Spinal cord (tissue), 10 donors: ENCODE data around the gene ISCU. TPM values are rescaled to one million over a fixed set of nuclear protein-coding genes. Genes with fewer than 3 reads are reported as not detected.

Experiments used
- DNase-seq, 6 donors: peaks; one replicate each; pipeline versions ENCODE4 v3.0.0 to v3.0.0-alpha.2; 2013 to 2015; ENCODE audit warnings: low spot score in 6 of 6, low read depth in 4 of 6
- H3K27ac ChIP-seq: one replicate; pipeline ENCODE4 v1.5.1; 2013; ENCODE audit warnings: low read depth, low read length, control low read depth
- H3K27me3 ChIP-seq: one replicate; pipeline ENCODE4 v1.6.1; 2013; ENCODE audit warnings: low read length; ENCODE audit not compliant: control insufficient read depth, insufficient read depth
- H3K36me3 ChIP-seq: one replicate; pipeline ENCODE4 v1.6.1; 2013; ENCODE audit warnings: low read length; ENCODE audit not compliant: control insufficient read depth, insufficient read depth
- H3K4me1 ChIP-seq: one replicate; pipeline ENCODE4 v1.6.1; 2013; ENCODE audit warnings: low read length; ENCODE audit not compliant: control insufficient read depth, insufficient read depth
- H3K4me3 ChIP-seq: one replicate; pipeline ENCODE4 v1.5.1; 2013; ENCODE audit warnings: low read depth, low read length, control low read depth
- H3K9me3 ChIP-seq: one replicate; pipeline ENCODE4 v1.6.1; 2013; ENCODE audit warnings: low read length; ENCODE audit not compliant: control insufficient read depth, insufficient read depth
- WGBS: methylation state at CpG from one replicate; pipeline ENCODE4 v1.1.5; 2013; ENCODE audit warnings: missing lambda C conversion rate; ENCODE audit not compliant: insufficient coverage; 5-methylcytosine and 5-hydroxymethylcytosine counted together
- polyA plus RNA-seq, 2 donors: library from polyadenylated mRNA; unstranded; fragments of 120-200 nt; gene quantifications; one replicate each; pipeline ENCODE4 v1.2.1, GENCODE V29; 2013; ENCODE audit not compliant: insufficient read length in 2 of 2
- total RNA-seq, 2 donors: library from RNA; depleted of rRNA in 1 of 2; stranded (reverse); fragments of 120-200 nt in 1 of 2; fragments of >200 nt in 1 of 2; gene quantifications; one replicate each; pipeline versions ENCODE4 v1.2.3 to v1.2.4, GENCODE V29; 2013 to 2014
- donor health status: healthy.

ISCU gene
- total and polyA plus RNA-seq, 4 donors = 90.9 to 112 (median 108) TPM

DNA sequence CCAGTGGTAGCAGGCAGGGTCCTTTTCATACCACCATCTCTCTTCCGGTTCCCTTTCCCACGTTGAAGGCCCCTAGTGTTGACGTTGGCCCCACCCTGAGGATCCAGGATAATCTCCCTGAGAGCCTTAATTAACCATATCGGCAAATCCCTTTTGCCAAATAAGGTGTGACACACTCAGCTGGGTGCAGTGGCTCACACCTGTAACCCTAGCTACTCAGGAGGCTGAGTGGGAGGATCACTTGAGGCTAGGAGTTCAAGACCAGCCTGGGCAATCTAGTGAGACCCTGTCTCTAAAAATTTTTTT, 38.3 kb downstream of the ISCU start:
- no peaks in the 10 kb centered on the region for H3K27me3 ChIP-seq
- no peak overlapping the region for H3K4me3 ChIP-seq
- peaks cover 5% of the 10 kb centered on the region for H3K4me1 ChIP-seq
- H3K27ac ChIP-seq = no peak overlapping the region
- H3K9me3 ChIP-seq = no peaks in the 10 kb centered on the region
- 50% methylated on average over 3 of the region's 4 CpGs for WGBS
- DNase-seq = no peak
- H3K36me3 ChIP-seq = no peaks in the 10 kb centered on the region

DNA sequence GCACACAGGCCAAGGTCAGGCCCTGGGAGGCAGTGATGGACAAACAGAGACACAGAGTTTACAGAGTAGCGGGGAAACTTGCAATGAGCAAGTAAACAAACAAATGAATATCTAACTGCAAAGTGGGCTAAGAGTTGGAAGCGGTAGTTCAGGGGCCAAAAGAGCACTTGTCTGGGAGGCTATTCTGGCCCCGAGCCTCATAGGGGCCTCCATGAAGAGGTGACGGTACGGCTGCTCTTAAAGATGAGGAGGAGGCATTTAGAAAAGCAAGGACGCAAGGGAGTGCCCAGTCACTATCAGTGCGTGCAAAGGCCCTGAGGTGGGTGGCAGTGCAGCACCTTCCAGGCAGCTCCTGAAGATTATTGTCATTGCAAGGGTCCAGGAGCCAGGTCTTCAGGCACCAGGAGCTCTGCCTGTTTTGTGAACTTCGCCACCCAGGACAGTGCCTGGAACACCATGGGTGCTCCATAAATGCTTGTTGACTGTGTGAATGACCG, 39.9 kb downstream of the ISCU start:
- Histone ChIP-seq H3K9me3 (no peaks in the 10 kb centered on the region), H3K27ac (no peak overlapping the region), H3K4me1 (peaks cover 9% of the 10 kb centered on the region), H3K4me3 (no peak overlapping the region), H3K36me3 (no peaks in the 10 kb centered on the region), H3K27me3 (no peaks in the 10 kb centered on the region)
- WGBS = 98% methylated on average over 7 of the region's 9 CpGs
- no peak for DNase-seq

DNA sequence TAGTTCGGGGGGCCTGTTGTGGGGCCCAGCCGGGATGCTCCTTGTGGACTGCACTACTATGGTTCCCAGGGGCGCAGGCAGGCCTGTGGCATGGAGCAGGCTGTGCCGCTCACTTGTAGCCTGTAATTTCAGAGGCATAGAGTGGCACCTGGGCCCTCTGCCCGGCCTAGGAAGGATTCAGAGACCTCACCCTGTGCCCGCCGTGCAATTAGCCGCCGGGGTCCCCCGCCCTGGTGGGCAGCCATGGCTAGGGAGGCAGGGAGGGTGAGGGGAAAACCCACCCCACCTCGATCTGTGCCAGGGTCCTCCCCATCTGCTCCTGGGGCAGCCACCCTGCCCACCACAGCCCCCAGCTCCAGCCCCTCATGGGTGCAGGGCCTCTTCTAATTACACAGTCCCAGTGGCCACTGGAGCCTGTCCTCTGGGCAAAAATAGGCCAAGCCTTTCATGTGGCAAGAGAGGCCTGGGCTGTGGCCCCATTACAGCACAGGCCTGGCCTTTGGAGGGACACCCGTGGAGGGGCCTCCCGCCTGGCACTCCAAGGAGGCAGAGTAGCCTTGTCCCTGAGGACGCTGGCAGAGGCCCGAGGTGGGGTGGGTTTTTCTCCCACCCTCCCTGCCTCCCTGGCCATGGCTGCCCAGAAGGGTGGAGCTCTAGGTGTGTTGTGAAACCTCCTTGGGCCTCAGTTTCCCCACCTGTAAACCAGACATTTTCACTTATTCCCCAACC, 40.7 kb downstream of the ISCU start:
- H3K27ac ChIP-seq = no peak overlapping the region
- no peaks in the 10 kb centered on the region for H3K9me3 ChIP-seq
- 95% methylated on average over 7 of the region's 15 CpGs for WGBS
- H3K4me3 ChIP-seq = no peak overlapping the region
- H3K36me3 ChIP-seq = no peaks in the 10 kb centered on the region
- DNase-seq = no peak
- no peaks in the 10 kb centered on the region for H3K27me3 ChIP-seq
- H3K4me1 ChIP-seq = peaks cover 8% of the 10 kb centered on the region

DNA sequence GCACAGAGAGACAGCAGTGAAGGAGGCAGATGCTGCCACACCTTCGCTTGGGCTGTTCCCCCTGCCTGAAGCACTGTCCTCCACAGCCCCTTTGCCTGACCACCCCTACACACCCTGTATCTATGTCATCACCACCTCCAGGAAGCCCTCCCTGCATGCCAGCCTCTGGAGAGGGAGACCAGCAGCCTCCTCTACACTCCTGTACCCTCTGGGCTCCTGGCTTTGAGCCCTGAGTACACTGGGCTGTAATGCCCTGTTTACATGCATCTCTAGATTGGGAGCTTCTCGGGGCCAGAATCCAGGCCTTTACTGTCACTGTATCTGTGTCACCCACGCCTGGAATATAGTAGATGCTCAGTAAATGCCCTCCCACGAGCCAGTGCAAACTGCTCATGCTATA, 41.3 kb downstream of the ISCU start:
- Histone ChIP-seq H3K9me3 (no peaks in the 10 kb centered on the region), H3K27ac (no peak overlapping the region), H3K4me1 (peaks cover 4% of the 10 kb centered on the region), H3K4me3 (no peak overlapping the region), H3K27me3 (no peaks in the 10 kb centered on the region), H3K36me3 (no peaks in the 10 kb centered on the region)
- DNase-seq = no peak
- WGBS = 96% methylated on average over 2 of the region's 4 CpGs

DNA sequence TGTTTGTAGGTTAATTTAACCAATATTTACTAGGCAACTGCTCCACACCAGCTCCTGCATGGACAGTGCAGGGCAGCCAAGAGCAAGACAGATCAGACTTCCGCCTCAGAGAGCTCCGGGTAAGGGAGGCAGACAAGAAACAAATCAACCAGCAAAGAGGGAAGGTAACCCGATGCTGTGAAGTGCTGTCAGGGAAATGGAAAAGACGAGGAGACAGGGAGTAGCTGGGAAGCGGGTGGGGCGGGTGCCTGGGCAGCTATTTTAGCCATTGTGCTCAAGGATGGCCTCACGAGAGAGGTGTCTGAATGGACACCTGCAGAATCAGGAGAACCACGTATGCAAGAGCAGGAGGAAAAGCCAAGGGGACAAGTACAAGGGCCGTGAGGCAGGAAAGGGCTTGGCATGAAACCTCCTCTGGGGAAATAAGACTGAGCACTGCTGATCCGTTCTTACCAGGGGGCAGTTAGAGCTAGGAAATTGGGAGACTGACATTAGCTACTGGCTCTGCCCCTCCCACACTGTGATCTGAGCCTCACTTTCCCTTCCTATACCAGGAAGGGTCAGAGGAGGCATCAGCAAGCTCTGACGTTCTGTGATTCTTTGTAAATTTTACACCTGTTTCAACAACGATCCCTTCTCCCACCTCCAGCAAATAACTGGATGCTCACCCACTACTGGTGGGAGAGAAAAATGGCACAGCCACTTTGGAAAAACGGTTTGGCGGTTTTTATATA, 42.0 kb downstream of the ISCU start:
- peaks cover 4% of the 10 kb centered on the region for H3K4me1 ChIP-seq
- H3K36me3 ChIP-seq = no peaks in the 10 kb centered on the region
- WGBS = 36% methylated on average over 10 of the region's 14 CpGs
- DNase-seq = no peak
- H3K4me3 ChIP-seq = no peak overlapping the region
- no peaks in the 10 kb centered on the region for H3K27me3 ChIP-seq
- no peaks in the 10 kb centered on the region for H3K9me3 ChIP-seq
- H3K27ac ChIP-seq = no peak overlapping the region

DNA sequence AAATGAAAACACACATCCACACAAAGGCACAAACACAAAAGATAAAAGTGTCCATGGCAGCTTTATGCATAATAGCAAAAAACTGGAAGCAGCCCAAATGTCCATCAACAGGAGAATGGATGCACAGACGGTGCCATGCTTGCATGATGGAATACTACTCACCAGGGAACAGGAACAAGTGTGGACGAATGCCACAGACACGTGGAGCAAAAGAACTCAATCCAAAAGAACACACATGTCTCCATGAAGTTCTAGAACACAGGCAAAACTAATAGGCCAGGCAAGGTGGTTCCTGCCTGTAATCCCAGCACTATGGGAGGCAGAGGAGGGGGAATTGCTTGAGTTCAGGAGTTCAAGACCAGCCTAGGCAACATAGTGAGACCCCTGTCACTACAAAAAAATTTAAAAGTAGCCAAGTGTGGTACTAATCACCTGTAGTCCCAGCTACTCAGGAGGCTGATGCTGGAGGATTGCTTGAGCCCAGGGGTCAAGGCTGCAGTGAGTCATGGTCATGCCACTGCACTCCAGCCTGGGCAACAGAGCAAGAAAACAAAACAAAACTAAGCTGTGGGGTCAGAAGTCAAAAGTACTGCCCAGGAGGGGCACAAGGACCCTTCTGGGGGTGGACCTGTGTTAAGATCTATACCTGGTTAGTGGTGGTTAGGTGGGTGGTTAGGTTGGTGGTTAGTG, 42.7 kb downstream of the ISCU start:
- Histone ChIP-seq H3K4me1 (peaks cover 4% of the 10 kb centered on the region), H3K4me3 (no peak overlapping the region), H3K9me3 (no peaks in the 10 kb centered on the region), H3K27ac (no peak overlapping the region), H3K36me3 (no peaks in the 10 kb centered on the region), H3K27me3 (no peaks in the 10 kb centered on the region)
- no peak for DNase-seq
- 90% methylated on average over 3 of the region's 3 CpGs for WGBS

DNA sequence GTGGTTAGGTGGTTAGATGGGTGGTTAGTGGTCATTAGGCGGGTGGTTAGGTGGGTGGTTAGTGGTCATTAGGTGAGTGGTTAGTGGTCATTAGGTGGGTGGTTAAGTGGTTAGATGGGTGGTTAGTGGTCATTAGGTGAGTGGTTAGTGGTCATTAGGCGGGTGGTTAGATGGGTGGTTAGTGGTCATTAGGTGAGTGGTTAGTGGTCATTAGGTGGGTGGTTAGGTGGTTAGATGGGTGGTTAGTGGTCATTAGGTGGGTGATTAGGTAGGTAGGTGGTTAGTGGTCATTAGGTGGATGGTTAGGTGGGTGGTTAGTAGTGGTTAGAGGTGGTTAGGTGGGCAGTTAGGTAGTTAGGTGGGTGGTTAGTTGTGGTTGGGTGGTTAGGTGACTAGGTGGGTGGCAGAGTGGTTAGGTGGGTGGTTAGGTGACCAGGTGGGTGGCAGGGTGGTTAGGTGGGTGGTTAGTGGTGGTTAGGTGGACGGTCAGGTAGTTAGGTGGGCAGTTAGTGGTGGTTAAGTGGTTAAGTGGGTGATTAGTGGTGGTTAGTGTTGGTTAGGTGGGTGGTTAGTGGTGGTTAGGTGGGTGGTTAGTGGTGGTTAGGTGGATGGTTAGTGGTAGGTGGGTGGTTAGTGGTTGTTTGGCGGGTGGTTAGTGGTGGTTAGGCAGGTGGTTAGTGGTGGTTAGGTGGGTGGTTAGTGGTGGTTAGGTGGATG, 43.5 kb downstream of the ISCU start:
- Histone ChIP-seq H3K4me1 (peaks cover 4% of the 10 kb centered on the region), H3K27me3 (no peaks in the 10 kb centered on the region), H3K36me3 (no peaks in the 10 kb centered on the region), H3K9me3 (no peaks in the 10 kb centered on the region), H3K27ac (no peak overlapping the region), H3K4me3 (no peak overlapping the region)
- no peak for DNase-seq
- 98% methylated on average over 4 of the region's 4 CpGs for WGBS

DNA sequence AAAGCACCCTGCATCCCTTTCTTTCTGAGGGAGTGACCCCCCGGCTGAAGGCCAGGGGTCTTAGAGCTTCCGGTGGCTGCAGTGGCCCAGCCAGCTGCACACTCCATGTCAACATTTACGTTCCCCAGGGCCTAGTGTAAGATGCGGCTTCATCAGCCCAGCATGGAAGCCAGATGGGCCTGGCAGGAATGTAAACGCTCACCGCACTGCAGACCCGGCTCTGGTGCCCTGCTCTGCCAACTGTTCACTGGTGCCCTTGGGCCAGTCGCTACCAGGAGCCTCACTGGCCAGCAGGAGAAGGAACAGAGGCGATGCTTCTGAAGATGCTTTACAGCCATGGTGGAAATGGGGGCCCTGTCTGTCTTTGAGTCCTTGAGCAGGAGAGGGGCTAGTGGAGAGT, 44.1 kb downstream of the ISCU start:
- 79% methylated on average over 9 of the region's 9 CpGs for WGBS
- Histone ChIP-seq H3K4me3 (no peak overlapping the region), H3K4me1 (peaks cover 4% of the 10 kb centered on the region), H3K27me3 (no peaks in the 10 kb centered on the region), H3K36me3 (no peaks in the 10 kb centered on the region), H3K9me3 (no peaks in the 10 kb centered on the region), H3K27ac (no peak overlapping the region)
- DNase-seq = no peak

DNA sequence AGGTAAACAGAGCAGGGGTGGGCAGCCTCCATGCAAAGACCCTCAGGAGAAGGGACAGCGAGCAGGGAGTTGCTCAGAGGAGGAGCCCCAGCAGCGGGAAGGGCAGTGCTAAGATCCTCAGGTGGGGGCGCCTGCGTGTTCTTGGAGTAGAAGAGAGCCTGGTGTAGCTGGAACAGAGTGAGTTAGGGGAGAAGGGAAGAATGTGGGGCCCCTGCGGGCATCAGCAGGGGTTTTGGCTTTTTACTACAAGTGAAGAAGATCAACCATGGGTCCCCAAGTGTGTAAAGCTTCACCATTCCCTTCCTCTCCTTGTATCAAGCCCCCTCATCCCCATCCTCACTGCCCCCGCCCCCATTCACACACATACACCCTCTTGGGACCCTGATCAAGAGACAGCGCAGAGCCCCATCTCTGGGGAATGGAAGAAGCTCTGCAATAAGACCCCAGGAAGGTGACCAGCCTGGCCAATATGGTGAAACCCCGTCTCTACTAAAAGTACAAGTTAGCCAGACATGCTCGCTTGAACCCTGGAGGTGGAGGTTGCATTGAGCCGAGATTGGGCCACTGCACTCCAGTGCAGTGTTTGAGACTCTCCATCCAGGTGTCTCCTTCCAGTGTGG, 45.7 kb downstream of the ISCU start:
- DNase-seq = no peak
- H3K27ac ChIP-seq = no peak overlapping the region
- WGBS = 88% methylated on average over 9 of the region's 10 CpGs
- H3K36me3 ChIP-seq = no peaks in the 10 kb centered on the region
- H3K27me3 ChIP-seq = no peaks in the 10 kb centered on the region
- peaks cover 4% of the 10 kb centered on the region for H3K4me1 ChIP-seq
- H3K4me3 ChIP-seq = no peak overlapping the region
- H3K9me3 ChIP-seq = no peaks in the 10 kb centered on the region
